H1 (cell line): Measurements from ENCODE around the gene ZNF423. TPM values are rescaled to one million over a fixed set of nuclear protein-coding genes. Genes with fewer than 3 reads are reported as not detected.

Source experiments
- CTCF ChIA-PET: fragments of 300-600 bp; sonication (Branson Sonifier 250); formaldehyde crosslinking; loops from one replicate; lab custom pipeline; 2021; ENCODE audit not compliant: partially characterized antibody; lab: Charles Lee
- POLR2A ChIA-PET: fragments of 300-600 bp; sonication (Branson Sonifier 250); formaldehyde crosslinking; loops from one replicate; lab custom pipeline; 2021; ENCODE audit warnings: inconsistent platforms; ENCODE audit not compliant: partially characterized antibody; lab: Charles Lee
- DNase-seq, 2 experiments: peaks; one replicate each; pipeline versions ENCODE4 v3.0.0 to v3.0.0-alpha.2; 2010 to 2022; ENCODE audit warnings: low spot score in 2 of 2, low read depth in 1 of 2, mixed read lengths in 1 of 2
- FAIRE-seq: peaks from 2 replicates; lab custom pipeline; 2011; peaks lifted over from hg19 to GRCh38; lab: Jason Lieb, UNC
- H2AFZ ChIP-seq: 2 replicates; pipeline ENCODE4 v1.8.1; 2012; ENCODE audit warnings: low read length, inconsistent platforms
- H2AK5ac ChIP-seq: 2 replicates; pipeline ENCODE4 v1.6.1; 2013; ENCODE audit warnings: low read depth, low read length
- H2BK120ac ChIP-seq: replicated peaks from 2 replicates; pipeline ENCODE3; 2013; ENCODE audit warnings: low read depth, low read length, inconsistent platforms
- H2BK12ac ChIP-seq: 2 replicates; pipeline ENCODE4 v1.6.1; 2013; ENCODE audit warnings: low read depth, low read length
- H2BK15ac ChIP-seq: 2 replicates; pipeline ENCODE4 v1.6.1; 2013; ENCODE audit warnings: low read length
- H2BK20ac ChIP-seq: 2 replicates; pipeline ENCODE4 v1.6.1; 2013; ENCODE audit warnings: low read length
- H2BK5ac ChIP-seq: 2 replicates; pipeline ENCODE4 v1.6.1; 2013; ENCODE audit warnings: low read depth, low read length
- H3K14ac ChIP-seq: 2 replicates; pipeline ENCODE4 v1.6.1; 2013; ENCODE audit warnings: inconsistent platforms; ENCODE audit not compliant: insufficient read length
- H3K18ac ChIP-seq: 2 replicates; pipeline ENCODE4 v1.6.1; 2013; ENCODE audit warnings: low read length; ENCODE audit errors: extremely low read depth
- H3K23ac ChIP-seq: 2 replicates; pipeline ENCODE4 v1.6.1; 2013; ENCODE audit warnings: inconsistent platforms; ENCODE audit not compliant: insufficient read length
- H3K23me2 ChIP-seq: 2 replicates; pipeline ENCODE4 v1.6.1; 2013; ENCODE audit warnings: low read depth, low read length
- H3K27ac ChIP-seq: 2 replicates; pipeline ENCODE4 v1.6.1; 2011; ENCODE audit warnings: low read depth, low read length, inconsistent platforms
- H3K27me3 ChIP-seq, 4 experiments: replicated peaks in 1 of 4; 1 replicate in 1 of 4; 2 replicates in 3 of 4; pipeline versions ENCODE4 v1.6.1 to v1.8.1; 2011 to 2013; ENCODE audit warnings: low read length in 3 of 4, mild to moderate bottlenecking in 3 of 4, inconsistent platforms in 2 of 4, mixed read lengths in 2 of 4, moderate library complexity in 1 of 4; ENCODE audit not compliant: control insufficient read depth in 3 of 4, insufficient read depth in 3 of 4; ENCODE audit errors: extremely low read depth in 1 of 4
- H3K36me3 ChIP-seq, 4 experiments: 2 replicates each; pipeline versions ENCODE4 v1.6.1 to v1.8.1; 2011 to 2013; ENCODE audit warnings: mild to moderate bottlenecking in 4 of 4, low read length in 3 of 4, moderate library complexity in 2 of 4, control low read depth in 1 of 4, inconsistent platforms in 1 of 4; ENCODE audit not compliant: insufficient read depth in 4 of 4, control insufficient read depth in 2 of 4
- H3K4ac ChIP-seq: replicated peaks from 2 replicates; pipeline ENCODE3; 2013; ENCODE audit warnings: low read length, low read depth, mixed read lengths, inconsistent platforms; ENCODE audit not compliant: insufficient read length
- H3K4me1 ChIP-seq, 4 experiments: replicated peaks in 1 of 4; 1 replicate in 1 of 4; 2 replicates in 3 of 4; pipeline versions ENCODE4 v1.6.1 to v1.8.1; 2011 to 2013; ENCODE audit warnings: low read length in 3 of 4, inconsistent platforms in 2 of 4, mixed read lengths in 1 of 4; ENCODE audit not compliant: insufficient read depth in 4 of 4, control insufficient read depth in 3 of 4
- H3K4me2 ChIP-seq, 2 experiments: 2 replicates each; pipeline versions ENCODE4 v1.6.1 to v1.8.1; 2011 to 2013; ENCODE audit warnings: low read depth in 2 of 2, low read length in 2 of 2, control low read depth in 1 of 2, inconsistent platforms in 1 of 2, mild to moderate bottlenecking in 1 of 2; ENCODE audit not compliant: insufficient read depth in 1 of 2
- H3K4me3 ChIP-seq, 4 experiments: fragments of 200-600, 300-600 bp in 1 of 4; sonication (generic), shearing (Covaris generic), sonication (Bioruptor Twin) in 1 of 4; 2 replicates each; pipeline versions ENCODE4 v1.5.1 to v1.8.1; 2011 to 2016; ENCODE audit warnings: low read length in 4 of 4, low read depth in 3 of 4, control low read depth in 2 of 4, inconsistent platforms in 2 of 4, mild to moderate bottlenecking in 2 of 4, mixed read lengths in 1 of 4, moderate library complexity in 1 of 4; ENCODE audit not compliant: insufficient read depth in 2 of 4; ENCODE audit errors: extremely low read depth in 1 of 4
- H3K56ac ChIP-seq: replicated peaks from 2 replicates; pipeline ENCODE3; 2013; ENCODE audit warnings: low read depth, mild to moderate bottlenecking, mixed read lengths, low read length, inconsistent platforms; ENCODE audit not compliant: insufficient read length
- H3K79me1 ChIP-seq: 2 replicates; pipeline ENCODE4 v1.6.1; 2013; ENCODE audit warnings: low read depth, low read length, control low read depth
- H3K79me2 ChIP-seq, 2 experiments: 2 replicates each; pipeline versions ENCODE4 v1.6.1 to v1.8.1; 2012 to 2013; ENCODE audit warnings: low read length in 2 of 2, mild to moderate bottlenecking in 2 of 2, inconsistent platforms in 1 of 2; ENCODE audit not compliant: insufficient read depth in 2 of 2, control insufficient read depth in 1 of 2
- H3K9ac ChIP-seq, 4 experiments: replicated peaks in 1 of 4; 1 replicate in 1 of 4; 2 replicates in 3 of 4; pipeline versions ENCODE4 v1.6.1 to v1.8.1; 2011 to 2013; ENCODE audit warnings: low read depth in 3 of 4, low read length in 3 of 4, control low read depth in 2 of 4, mild to moderate bottlenecking in 2 of 4, moderate library complexity in 2 of 4, inconsistent platforms in 1 of 4; ENCODE audit errors: extremely low read depth in 1 of 4
- H3K9me3 ChIP-seq, 2 experiments: 2 replicates each; pipeline versions ENCODE4 v1.6.1 to v1.8.1; 2012 to 2013; ENCODE audit warnings: mild to moderate bottlenecking in 2 of 2, moderate library complexity in 2 of 2, control low read depth in 1 of 2, inconsistent platforms in 1 of 2, low read depth in 1 of 2, low read length in 1 of 2, mixed read lengths in 1 of 2; ENCODE audit not compliant: insufficient read depth in 2 of 2
- H4K20me1 ChIP-seq, 2 experiments: replicated peaks in 1 of 2; 2 replicates each; pipeline versions ENCODE3 to v1.8.1; 2011 to 2013; ENCODE audit warnings: inconsistent platforms in 2 of 2, low read length in 2 of 2, mild to moderate bottlenecking in 1 of 2; ENCODE audit not compliant: insufficient read depth in 2 of 2, control insufficient read depth in 1 of 2
- H4K5ac ChIP-seq: 2 replicates; pipeline ENCODE4 v1.6.1; 2013; ENCODE audit warnings: low read length, low read depth, mixed read lengths, inconsistent platforms; ENCODE audit not compliant: insufficient read length
- H4K8ac ChIP-seq: 2 replicates; pipeline ENCODE4 v1.8.0; 2013; ENCODE audit warnings: mild to moderate bottlenecking, moderate library complexity, low read length, inconsistent platforms; ENCODE audit not compliant: insufficient read depth; ENCODE audit errors: extremely low read depth
- H4K91ac ChIP-seq: replicated peaks from 2 replicates; pipeline ENCODE3; 2013; ENCODE audit warnings: low read length, mixed read lengths, inconsistent platforms; ENCODE audit not compliant: insufficient read length
- CBX8 ChIP-seq: fragments of 300-800, 300-1000 bp; sonication (generic); IDR thresholded peaks from 2 replicates; pipeline ENCODE4 v1.7.1; 2016; ENCODE audit warnings: low read depth, low read length, borderline replicate concordance
- CTCF ChIP-seq, 3 experiments: IDR thresholded peaks; 1 replicate in 2 of 3; 2 replicates in 1 of 3; pipeline versions ENCODE4 v1.5.1 to v1.6.1; 2011; ENCODE audit warnings: low read length in 3 of 3, mild to moderate bottlenecking in 3 of 3, inconsistent platforms in 2 of 3, low read depth in 1 of 3, moderate library complexity in 1 of 3; ENCODE audit not compliant: insufficient read depth in 1 of 3; ENCODE audit errors: control extremely low read depth in 1 of 3
- RAD21 ChIP-seq, 2 experiments: IDR thresholded peaks in 1 of 2; conservative IDR thresholded peaks in 1 of 2; 2 replicates each; pipeline ENCODE4 v1.6.1; 2011; ENCODE audit warnings: low read depth in 2 of 2, low read length in 2 of 2, improper control_type of control experiment in 1 of 2, inconsistent platforms in 1 of 2, mild to moderate bottlenecking in 1 of 2, moderate library complexity in 1 of 2
- YY1 ChIP-seq: IDR thresholded peaks from 2 replicates; pipeline ENCODE4 v1.6.1; 2011; ENCODE audit warnings: low read depth, mild to moderate bottlenecking, low read length
- WGBS, 2 experiments: shearing (Covaris generic) in 1 of 2; methylation state at CpG; one replicate each; pipeline versions ENCODE4 v1.1.6 to v1.1.7; 2013 to 2015; ENCODE audit warnings: low lambda C conversion rate in 2 of 2, mixed read lengths in 2 of 2, inconsistent platforms in 1 of 2, low coverage in 1 of 2, missing lambda C conversion rate in 1 of 2; ENCODE audit not compliant: insufficient replicate concordance in 2 of 2, insufficient coverage in 1 of 2, insufficient read length in 1 of 2; ENCODE audit errors: extremely low coverage in 1 of 2, missing lambda C conversion rate in 1 of 2; 5-methylcytosine and 5-hydroxymethylcytosine counted together
- polyA plus RNA-seq, 7 experiments: library from polyadenylated mRNA; depleted of rRNA in 3 of 7; stranded (reverse) in 5 of 7; unstranded in 2 of 7; fragments of >200 nt in 5 of 7; fragments of 200-250 nt in 2 of 7; gene quantifications; 1 replicate in 5 of 7; 2 replicates in 1 of 7; 4 replicates in 1 of 7; pipeline versions ENCODE4 v1.2.1 to v1.2.3, GENCODE V29; 2011 to 2013; ENCODE audit warnings: missing spikeins in 2 of 7, mixed read lengths in 2 of 7
- total RNA-seq: library from RNA; stranded (reverse); fragmentation: NEBNext Ultra II Directional; extraction: Animal tissue kit (Norgen Biotek cat#: 25700); gene quantifications from 2 replicates; pipeline ENCODE4 v1.2.1, GENCODE V29; 2021

ZNF423 gene
- total and polyA plus RNA-seq, 2 of the 8 experiments (the other 6 are each of a cell fraction or from before 2014, with no cell fraction given): 38.2 to 52.3 TPM

GRCh38 chr16:49704586-49705155 lies 151.2 kb downstream of the ZNF423 start:
- WGBS, 2 experiments: 76% methylated on average over 2 of the region's 2 CpGs; no CpG with 5 or more reads in 1 of the 2 experiments
- Histone ChIP-seq H3K79me2 (peaks cover 0 to 25% of the 10 kb centered on the region in 2 experiments; a peak in 2 of 4 replicates), H3K23me2 (0 out of 2 replicates have a peak, but pooled peaks cover 4% of the 10 kb centered on the region), H2BK20ac (peak overlapping the region; percentile 94), H3K4me2 (no peak overlapping the region), H3K9ac (no peak overlapping the region), H2BK5ac (peak overlapping the region; percentile 73; the same call in 1 of the 2 replicates), H2AFZ (no peak overlapping the region), H3K27ac (no peak overlapping the region), H3K4ac (no peak overlapping the region), H2AK5ac (peak overlapping the region; percentile 11; the same call in 1 of the 2 replicates), H4K91ac (peak overlapping the region; percentile 83), H2BK120ac (peak overlapping the region; percentile 91), H2BK15ac (peak overlapping the region; percentile 88), H3K4me3 (no peak overlapping the region), H4K20me1 (peaks cover 0 to 1% of the 10 kb centered on the region in 2 experiments), H3K56ac (no peak overlapping the region), H3K4me1 (peaks cover 29 to 48% (median 40%) of the 10 kb centered on the region in 4 experiments), H2BK12ac (peak overlapping the region; percentile 98; the same call in 1 of the 2 replicates), H3K27me3 (no peaks in the 10 kb centered on the region), H4K5ac (no peak overlapping the region), H3K18ac (peak overlapping the region; percentile 96), H3K9me3 (no peaks in the 10 kb centered on the region), H3K36me3 (no peaks in the 10 kb centered on the region), H3K79me1 (peaks cover 10% of the 10 kb centered on the region), H4K8ac (no peak overlapping the region), H3K14ac (no peak overlapping the region), H3K23ac (no peak overlapping the region)
- DNase-seq (no peak), FAIRE-seq (no peak)
- POLR2A ChIA-PET: no interaction called here
- CTCF ChIA-PET: interaction anchor here (0.8 to 1.9 kb wide), 14 partner anchors 11 to 297 kb away, joined by 3 to 10 read pairs (median 3); no protein-coding TSS in a partner anchor
- TF ChIP-seq YY1 (0 out of 2 replicates have a peak, but pooled peaks have one; percentile 16), CTCF (IDR thresholded peaks at IDR 0.05; ENCODE audit: control extremely low read depth in 1 of 3, insufficient read depth in 1 of 3, low read depth in 1 of 3, low read length in 3 of 3) (peak; percentile 48 to 60 (median 53)), RAD21 (IDR thresholded peaks at IDR 0.05 in 1 of 2, conservative IDR thresholded peaks at IDR 0.05 in 1 of 2; ENCODE audit: low read depth in 2 of 2, low read length in 2 of 2) (peak; percentile 78), CBX8 (no peak)
